ENCODE results near the gene SMAD7.

The SMAD7 gene

GRCh38 chr18:48929212-48929612, 21.6 kb downstream of the SMAD7 start:
- Histone ChIP-seq H3K4me1 (ENCODE audit: control insufficient read depth, insufficient read depth, low read length) (peaks cover 98% of the 10 kb centered on the region), H3K36me3 (ENCODE audit: control insufficient read depth, insufficient read depth, low read length) (no peaks in the 10 kb centered on the region), H3K9me3 (ENCODE audit: control insufficient read depth, low read length) (no peaks in the 10 kb centered on the region), H3K27me3 (ENCODE audit: control insufficient read depth, insufficient read depth, low read length) (no peaks in the 10 kb centered on the region), H3K9ac (ENCODE audit: low read length) (peak overlapping the region; percentile 33), H3K4me3 (ENCODE audit: low read length) (no peak overlapping the region)

GRCh38 chr18:48928787-48929186, 22.0 kb downstream of the SMAD7 start:
- peaks cover 97% of the 10 kb centered on the region for H3K4me1 ChIP-seq (ENCODE audit: control insufficient read depth, insufficient read depth, low read length)
- H3K9ac ChIP-seq (ENCODE audit: low read length), result peak overlapping the region; percentile 33
- no peak overlapping the region for H3K4me3 ChIP-seq (ENCODE audit: low read length)
- H3K27me3 ChIP-seq (ENCODE audit: control insufficient read depth, insufficient read depth, low read length), result no peaks in the 10 kb centered on the region
- no peaks in the 10 kb centered on the region for H3K36me3 ChIP-seq (ENCODE audit: control insufficient read depth, insufficient read depth, low read length)
- no peaks in the 10 kb centered on the region for H3K9me3 ChIP-seq (ENCODE audit: control insufficient read depth, low read length)

GRCh38 chr18:48927286-48928080, 23.3 kb downstream of the SMAD7 start:
- H3K4me1 ChIP-seq (ENCODE audit: control insufficient read depth, insufficient read depth, low read length), result peaks cover 97% of the 10 kb centered on the region
- H3K27me3 ChIP-seq (ENCODE audit: control insufficient read depth, insufficient read depth, low read length), result no peaks in the 10 kb centered on the region
- H3K36me3 ChIP-seq (ENCODE audit: control insufficient read depth, insufficient read depth, low read length), result no peaks in the 10 kb centered on the region
- no peak overlapping the region for H3K9ac ChIP-seq (ENCODE audit: low read length)
- no peak overlapping the region for H3K4me3 ChIP-seq (ENCODE audit: low read length)
- H3K9me3 ChIP-seq (ENCODE audit: control insufficient read depth, low read length), result no peaks in the 10 kb centered on the region

- Histone ChIP-seq H3K4me1 (ENCODE audit: control insufficient read depth, insufficient read depth, low read length) (peaks cover 94% of the 10 kb centered on the region), H3K4me3 (ENCODE audit: low read length) (no peak overlapping the region), H3K27me3 (ENCODE audit: control insufficient read depth, insufficient read depth, low read length) (no peaks in the 10 kb centered on the region), H3K9me3 (ENCODE audit: control insufficient read depth, low read length) (no peaks in the 10 kb centered on the region), H3K9ac (ENCODE audit: low read length) (peak overlapping the region; percentile 43), H3K36me3 (ENCODE audit: control insufficient read depth, insufficient read depth, low read length) (no peaks in the 10 kb centered on the region)
These were observed 24.3 kb downstream of the SMAD7 start for GRCh38 chr18:48926420-48926857.

- Histone ChIP-seq H3K9ac (ENCODE audit: low read length) (no peak overlapping the region), H3K27me3 (ENCODE audit: control insufficient read depth, insufficient read depth, low read length) (no peaks in the 10 kb centered on the region), H3K4me3 (ENCODE audit: low read length) (no peak overlapping the region), H3K36me3 (ENCODE audit: control insufficient read depth, insufficient read depth, low read length) (peaks cover 3% of the 10 kb centered on the region), H3K9me3 (ENCODE audit: control insufficient read depth, low read length) (no peaks in the 10 kb centered on the region), H3K4me1 (ENCODE audit: control insufficient read depth, insufficient read depth, low read length) (peaks cover 84% of the 10 kb centered on the region)
These were observed 25.3 kb downstream of the SMAD7 start for GRCh38 chr18:48925491-48925780.

GRCh38 chr18:48924630-48925490, 25.9 kb downstream of the SMAD7 start:
- H3K4me3 ChIP-seq (ENCODE audit: low read length), result no peak overlapping the region
- H3K9me3 ChIP-seq (ENCODE audit: control insufficient read depth, low read length), result no peaks in the 10 kb centered on the region
- no peaks in the 10 kb centered on the region for H3K27me3 ChIP-seq (ENCODE audit: control insufficient read depth, insufficient read depth, low read length)
- peaks cover 3% of the 10 kb centered on the region for H3K36me3 ChIP-seq (ENCODE audit: control insufficient read depth, insufficient read depth, low read length)
- H3K9ac ChIP-seq (ENCODE audit: low read length), result peak overlapping the region; percentile 23
- peaks cover 78% of the 10 kb centered on the region for H3K4me1 ChIP-seq (ENCODE audit: control insufficient read depth, insufficient read depth, low read length)

GRCh38 chr18:48923746-48924629, 26.8 kb downstream of the SMAD7 start:
- H3K27me3 ChIP-seq (ENCODE audit: control insufficient read depth, insufficient read depth, low read length), result no peaks in the 10 kb centered on the region
- H3K4me3 ChIP-seq (ENCODE audit: low read length), result no peak overlapping the region
- H3K9ac ChIP-seq (ENCODE audit: low read length), result peak overlapping the region; percentile 23
- H3K36me3 ChIP-seq (ENCODE audit: control insufficient read depth, insufficient read depth, low read length), result peaks cover 7% of the 10 kb centered on the region
- H3K9me3 ChIP-seq (ENCODE audit: control insufficient read depth, low read length), result no peaks in the 10 kb centered on the region
- H3K4me1 ChIP-seq (ENCODE audit: control insufficient read depth, insufficient read depth, low read length), result peaks cover 69% of the 10 kb centered on the region

GRCh38 chr18:48922801-48923730, 27.7 kb downstream of the SMAD7 start:
- peaks cover 60% of the 10 kb centered on the region for H3K4me1 ChIP-seq (ENCODE audit: control insufficient read depth, insufficient read depth, low read length)
- H3K36me3 ChIP-seq (ENCODE audit: control insufficient read depth, insufficient read depth, low read length), result peaks cover 9% of the 10 kb centered on the region
- no peaks in the 10 kb centered on the region for H3K27me3 ChIP-seq (ENCODE audit: control insufficient read depth, insufficient read depth, low read length)
- H3K9ac ChIP-seq (ENCODE audit: low read length), result peak overlapping the region; percentile 0
- no peak overlapping the region for H3K4me3 ChIP-seq (ENCODE audit: low read length)
- no peaks in the 10 kb centered on the region for H3K9me3 ChIP-seq (ENCODE audit: control insufficient read depth, low read length)

GRCh38 chr18:48922226-48922800, 28.5 kb downstream of the SMAD7 start:
- H3K9me3 ChIP-seq (ENCODE audit: control insufficient read depth, low read length), result no peaks in the 10 kb centered on the region
- peak overlapping the region; percentile 0 for H3K9ac ChIP-seq (ENCODE audit: low read length)
- H3K4me3 ChIP-seq (ENCODE audit: low read length), result no peak overlapping the region
- peaks cover 52% of the 10 kb centered on the region for H3K4me1 ChIP-seq (ENCODE audit: control insufficient read depth, insufficient read depth, low read length)
- no peaks in the 10 kb centered on the region for H3K27me3 ChIP-seq (ENCODE audit: control insufficient read depth, insufficient read depth, low read length)
- H3K36me3 ChIP-seq (ENCODE audit: control insufficient read depth, insufficient read depth, low read length), result peaks cover 9% of the 10 kb centered on the region

GRCh38 chr18:48921305-48922225, 29.2 kb downstream of the SMAD7 start:
- Histone ChIP-seq H3K9me3 (ENCODE audit: control insufficient read depth, low read length) (no peaks in the 10 kb centered on the region), H3K36me3 (ENCODE audit: control insufficient read depth, insufficient read depth, low read length) (peaks cover 9% of the 10 kb centered on the region), H3K9ac (ENCODE audit: low read length) (no peak overlapping the region), H3K27me3 (ENCODE audit: control insufficient read depth, insufficient read depth, low read length) (no peaks in the 10 kb centered on the region), H3K4me3 (ENCODE audit: low read length) (no peak overlapping the region), H3K4me1 (ENCODE audit: control insufficient read depth, insufficient read depth, low read length) (peaks cover 45% of the 10 kb centered on the region)

Data from mucosa of stomach (tissue), 1 donor.